Panc1 (cell line): ENCODE measurements around the gene OR10J4.

Experiments
- POLR2AphosphoS5 ChIP-seq: IDR thresholded peaks from 2 replicates; pipeline ENCODE4 v1.6.1; 2012; ENCODE audit warnings: mild to moderate bottlenecking, low read depth, low read length, moderate library complexity
- REST ChIP-seq, 2 experiments: IDR thresholded peaks; 2 replicates each; pipeline ENCODE4 v1.6.1; 2011 to 2012; ENCODE audit warnings: low read depth in 2 of 2, control low read depth in 1 of 2, low read length in 1 of 2, mild to moderate bottlenecking in 1 of 2, moderate library complexity in 1 of 2; ENCODE audit not compliant: insufficient read depth in 1 of 2

- TF ChIP-seq POLR2AphosphoS5, result no peak
- no peak for TF ChIP-seq REST (IDR thresholded peaks at IDR 0.05; ENCODE audit: insufficient read depth in 1 of 2, low read depth in 2 of 2, low read length in 1 of 2)
These were observed 16.2 kb downstream of the OR10J4 start for GRCh38 chr1:159448181-159448580.
